IMR-90 (cell line): ENCODE data around the gene PINLYP. TPM values are rescaled to one million over a fixed set of nuclear protein-coding genes. Genes with fewer than 3 reads are reported as not detected.

Experiments used
- ATAC-seq: fragments of 200-7000 bp; cut with Tn5 transposase; 2 replicates; pipeline ENCODE4 v1.9.1; 2020; ENCODE audit warnings: low read depth, mild to moderate bottlenecking, moderate library complexity
- BruUV-seq: library from RNA; stranded (reverse); fragments of 400-500 nt; replicated peaks from 2 replicates; lab custom pipeline; 2021; lab: Mats Ljungman, UMichigan
- CTCF ChIA-PET: fragments of 300-600 bp; formaldehyde crosslinking; extraction: SDS; loops from one replicate; lab custom pipeline; 2021; ENCODE audit warnings: antibody characterized with exemption; lab: Yijun Ruan, JAX
- POLR2A ChIA-PET: fragments of 300-600 bp; sonication (Branson Sonifier 250); formaldehyde crosslinking; loops from one replicate; lab custom pipeline; 2022; ENCODE audit warnings: antibody characterized with exemption; ENCODE audit not compliant: unreplicated experiment; lab: Charles Lee
- DNase-seq: peaks from one replicate; pipeline ENCODE4 v3.0.0; 2013
- H2AFZ ChIP-seq: replicated peaks from 2 replicates; pipeline ENCODE3; 2013; ENCODE audit warnings: low read length, mild to moderate bottlenecking; ENCODE audit not compliant: poor library complexity
- H2AK5ac ChIP-seq: 2 replicates; pipeline ENCODE4 v1.6.1; 2013; ENCODE audit warnings: low read depth, low read length, inconsistent platforms
- H2AK9ac ChIP-seq: replicated peaks from 2 replicates; pipeline ENCODE3; 2013; ENCODE audit warnings: mild to moderate bottlenecking, low read depth, low read length, moderate library complexity; ENCODE audit not compliant: poor library complexity
- H2BK120ac ChIP-seq: 2 replicates; pipeline ENCODE4 v1.6.1; 2013; ENCODE audit warnings: low read depth, low read length, inconsistent platforms
- H2BK15ac ChIP-seq: 3 replicates; pipeline ENCODE4 v1.6.1; 2013; ENCODE audit warnings: low read depth, low read length, inconsistent platforms
- H2BK20ac ChIP-seq: 2 replicates; pipeline ENCODE4 v1.6.1; 2013; ENCODE audit warnings: low read depth, mild to moderate bottlenecking, inconsistent platforms, low read length, moderate library complexity
- H2BK5ac ChIP-seq: 2 replicates; pipeline ENCODE4 v1.6.1; 2013; ENCODE audit warnings: mild to moderate bottlenecking, low read depth, low read length, inconsistent platforms; ENCODE audit not compliant: poor library complexity, severe bottlenecking
- H3K14ac ChIP-seq: replicated peaks from 2 replicates; pipeline ENCODE4 v1.6.1; 2013; ENCODE audit warnings: low read depth, low read length, inconsistent platforms
- H3K18ac ChIP-seq: 2 replicates; pipeline ENCODE4 v1.6.1; 2013; ENCODE audit warnings: low read depth, low read length, control low read depth
- H3K23ac ChIP-seq: 2 replicates; pipeline ENCODE4 v1.6.1; 2013; ENCODE audit warnings: low read depth, low read length, inconsistent platforms
- H3K27ac ChIP-seq: 2 replicates; pipeline ENCODE4 v1.5.1; 2013; ENCODE audit warnings: mild to moderate bottlenecking, control low read depth, low read length; ENCODE audit not compliant: insufficient read depth
- H3K27me3 ChIP-seq: 2 replicates; pipeline ENCODE4 v1.6.1; 2013; ENCODE audit warnings: low read length; ENCODE audit not compliant: control insufficient read depth, insufficient read depth
- H3K36me3 ChIP-seq: 2 replicates; pipeline ENCODE4 v1.6.1; 2013; ENCODE audit warnings: low read length, mixed read lengths; ENCODE audit not compliant: control insufficient read depth, insufficient read depth
- H3K4ac ChIP-seq: 2 replicates; pipeline ENCODE4 v1.6.1; 2013; ENCODE audit warnings: low read depth, low read length, inconsistent platforms
- H3K4me1 ChIP-seq: 2 replicates; pipeline ENCODE4 v1.6.1; 2013; ENCODE audit warnings: low read length, mixed read lengths; ENCODE audit not compliant: control insufficient read depth, insufficient read depth
- H3K4me2 ChIP-seq: 2 replicates; pipeline ENCODE4 v1.6.1; 2013; ENCODE audit warnings: low read depth, mild to moderate bottlenecking, control low read depth, low read length, moderate library complexity
- H3K4me3 ChIP-seq: 2 replicates; pipeline ENCODE4 v1.5.1; 2013; ENCODE audit warnings: low read depth, mild to moderate bottlenecking, control low read depth, low read length, moderate library complexity; ENCODE audit not compliant: insufficient read depth
- H3K56ac ChIP-seq: 2 replicates; pipeline ENCODE4 v1.6.1; 2013; ENCODE audit warnings: low read length, inconsistent platforms; ENCODE audit not compliant: insufficient read depth; ENCODE audit errors: extremely low read depth
- H3K79me1 ChIP-seq, 2 experiments: 2 replicates each; pipeline ENCODE4 v1.6.1; 2013; ENCODE audit warnings: low read length in 2 of 2, inconsistent platforms in 1 of 2, low read depth in 1 of 2
- H3K9ac ChIP-seq: 2 replicates; pipeline ENCODE4 v1.6.1; 2013; ENCODE audit warnings: low read depth, low read length, control low read depth
- H3K9me1 ChIP-seq: 2 replicates; pipeline ENCODE4 v1.6.1; 2013; ENCODE audit warnings: low read length, inconsistent platforms; ENCODE audit not compliant: insufficient read depth
- H3K9me3 ChIP-seq: 2 replicates; pipeline ENCODE4 v1.6.1; 2013; ENCODE audit warnings: low read length; ENCODE audit not compliant: control insufficient read depth, insufficient read depth
- H4K20me1 ChIP-seq: 2 replicates; pipeline ENCODE4 v1.6.1; 2013; ENCODE audit warnings: low read length, inconsistent platforms; ENCODE audit not compliant: insufficient read depth
- H4K5ac ChIP-seq: 2 replicates; pipeline ENCODE4 v1.6.1; 2013; ENCODE audit warnings: mild to moderate bottlenecking, low read depth, low read length, control low read depth
- H4K8ac ChIP-seq, 2 experiments: 2 replicates each; pipeline ENCODE4 v1.6.1; 2013; ENCODE audit warnings: low read depth in 2 of 2, low read length in 2 of 2, control low read depth in 1 of 2, inconsistent platforms in 1 of 2
- H4K91ac ChIP-seq: 2 replicates; pipeline ENCODE4 v1.6.1; 2013; ENCODE audit warnings: low read depth, low read length, inconsistent platforms; ENCODE audit not compliant: insufficient read depth
- CEBPB ChIP-seq: IDR thresholded peaks from 2 replicates; pipeline ENCODE4 v1.6.1; 2012; ENCODE audit warnings: low read depth, low read length, improper control_type of control experiment
- WGBS, 2 experiments: methylation state at CpG; one replicate each; pipeline versions ENCODE4 v1.1.5 to v1.1.7; 2013; ENCODE audit warnings: missing lambda C conversion rate in 2 of 2; ENCODE audit not compliant: insufficient read length in 1 of 2; ENCODE audit errors: extremely low coverage in 2 of 2; 5-methylcytosine and 5-hydroxymethylcytosine counted together
- dilution Hi-C: fragments of 300-500 bp; cut with HindIII; formaldehyde crosslinking; loops from one replicate; pipeline ENCODE4 v1.14.3; 2018; ENCODE audit warnings: low sequenced_read_pairs; ENCODE audit not compliant: unreplicated experiment
- in situ Hi-C: fragments of 300-500 bp; cut with MboI; formaldehyde crosslinking; loops from 3 replicates; pipeline ENCODE4 v1.14.3; 2019; ENCODE audit warnings: low sequenced_read_pairs, inconsistent platforms, mixed read lengths
- intact Hi-C: fragments of 100-400 bp; cut with micrococcal nuclease; formaldehyde crosslinking; loops from 2 replicates; pipeline ENCODE4 v1.10.0; 2022
- polyA plus RNA-seq, 3 experiments: library from polyadenylated mRNA; depleted of rRNA; stranded (reverse); fragments of >200 nt; gene quantifications; 2 replicates each; pipeline ENCODE4 v1.2.3, GENCODE V29; 2012; ENCODE audit warnings: low replicate concordance in 1 of 3
- total RNA-seq: library from RNA; depleted of rRNA; stranded (reverse); fragments of >200 nt; gene quantifications from 2 replicates; pipeline ENCODE4 v1.2.3, GENCODE V29; 2012

PINLYP gene
- total and polyA plus RNA-seq, 2 of the 4 experiments (the other 2 are of a cell fraction), result 0.54 to 1.4 TPM

DNA sequence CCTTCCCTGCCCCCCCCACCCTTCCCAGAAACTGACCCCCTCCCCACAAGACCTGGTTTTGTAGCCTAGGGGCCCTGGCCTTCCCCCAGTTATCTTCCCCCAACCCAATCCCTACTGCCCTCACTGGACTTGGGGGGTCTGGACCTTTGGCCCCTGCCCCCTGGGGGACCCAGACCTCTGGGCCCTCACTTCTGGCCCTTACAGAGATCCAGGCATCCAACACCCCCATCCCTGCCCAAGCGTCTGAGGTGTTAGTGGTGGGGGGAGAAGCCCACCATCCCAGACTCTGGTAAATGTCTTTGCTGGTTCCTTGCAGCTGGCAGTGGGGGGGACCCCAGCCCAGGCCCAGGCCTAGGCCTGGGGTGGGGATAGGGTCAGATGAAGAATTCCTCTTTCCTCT lies 47.4 kb downstream of the PINLYP start:
- Histone ChIP-seq H3K9ac (no peak overlapping the region), H3K4ac (no peak overlapping the region), H4K5ac (no peak overlapping the region), H2BK15ac (no peak overlapping the region), H3K4me3 (no peak overlapping the region), H3K27me3 (no peaks in the 10 kb centered on the region), H2BK20ac (no peak overlapping the region), H2BK120ac (no peak overlapping the region), H3K79me1 (peaks cover 16 to 27% of the 10 kb centered on the region in 2 experiments; a peak in 3 of 4 replicates), H3K23ac (no peak overlapping the region), H4K91ac (no peak overlapping the region), H4K20me1 (no peaks in the 10 kb centered on the region), H3K27ac (no peak overlapping the region), H3K9me3 (no peaks in the 10 kb centered on the region), H3K36me3 (no peaks in the 10 kb centered on the region), H2AFZ (no peak overlapping the region), H2AK9ac (no peak overlapping the region), H2BK5ac (no peak overlapping the region), H4K8ac (no peak overlapping the region), H3K14ac (no peak overlapping the region), H3K18ac (no peak overlapping the region), H3K4me1 (peaks cover 6% of the 10 kb centered on the region), H2AK5ac (no peak overlapping the region), H3K4me2 (no peak overlapping the region), H3K9me1 (peaks cover 7% of the 10 kb centered on the region), H3K56ac (no peak overlapping the region)
- intact Hi-C loops (no loop called here), dilution Hi-C loops (no loop called here), in situ Hi-C loops (no loop called here)
- TF ChIP-seq CEBPB, result no peak
- no peak for DNase-seq
- ChIA-PET CTCF (no interaction called here), POLR2A (no interaction called here)
- no TSS peak for BruUV-seq
- no CpG with 5 or more reads among the region's 1 CpG for WGBS, 2 experiments
- no peak for ATAC-seq
